Natural killer cell (primary cell): ENCODE results near the gene IL15. TPM values are rescaled to one million over a fixed set of nuclear protein-coding genes. Genes with fewer than 3 reads are reported as not detected.

ENCODE experiments used
- ATAC-seq, 3 donors: fragments of 150-1000 bp in 2 of 3; fragments of 200-7000 bp in 1 of 3; cut with Tn5 transposase; 1 replicate in 1 of 3; 2 replicates in 2 of 3; pipeline ENCODE4 v1.10.0; 2021; ENCODE audit warnings: mild to moderate bottlenecking in 2 of 3, moderate library complexity in 2 of 3
- DNase-seq, 2 donors: peaks; one replicate each; pipeline versions ENCODE4 v3.0.0 to v3.0.0-alpha.2; 2013 to 2021; ENCODE audit warnings: mixed read lengths in 1 of 2
- H3K27ac ChIP-seq: one replicate; pipeline ENCODE4 v1.5.1; 2013; ENCODE audit warnings: mild to moderate bottlenecking, low read length
- H3K27me3 ChIP-seq: one replicate; pipeline ENCODE4 v1.6.1; 2013; ENCODE audit warnings: low read length; ENCODE audit not compliant: control insufficient read depth, insufficient read depth
- H3K36me3 ChIP-seq: one replicate; pipeline ENCODE4 v1.6.1; 2013; ENCODE audit warnings: low read length; ENCODE audit not compliant: control insufficient read depth, insufficient read depth
- H3K4me1 ChIP-seq: one replicate; pipeline ENCODE4 v1.6.1; 2013; ENCODE audit warnings: low read length; ENCODE audit not compliant: control insufficient read depth, insufficient read depth
- H3K4me3 ChIP-seq: one replicate; pipeline ENCODE4 v1.5.1; 2013; ENCODE audit warnings: low read length
- H3K9me3 ChIP-seq: one replicate; pipeline ENCODE4 v1.6.1; 2013; ENCODE audit warnings: low read length; ENCODE audit not compliant: control insufficient read depth, insufficient read depth
- H3K27ac Mint-ChIP-seq, 2 donors: one replicate each; pipeline ENCODE4 v1.8.0; 2022; ENCODE audit warnings: mild to moderate bottlenecking in 2 of 2, mixed read lengths in 2 of 2, moderate library complexity in 1 of 2
- H3K27me3 Mint-ChIP-seq, 2 donors: one replicate each; pipeline ENCODE4 v1.8.0; 2022; ENCODE audit warnings: low read depth in 2 of 2, mixed read lengths in 2 of 2
- H3K36me3 Mint-ChIP-seq: one replicate; pipeline ENCODE4 v1.8.0; 2022; ENCODE audit warnings: mixed read lengths
- H3K4me1 Mint-ChIP-seq, 2 donors: one replicate each; pipeline ENCODE4 v1.8.0; 2022; ENCODE audit warnings: mixed read lengths in 2 of 2
- H3K4me3 Mint-ChIP-seq: one replicate; pipeline ENCODE4 v1.8.0; 2022; ENCODE audit warnings: mild to moderate bottlenecking, moderate library complexity, mixed read lengths
- H3K9me3 Mint-ChIP-seq, 2 donors: one replicate each; pipeline ENCODE4 v1.8.0; 2022; ENCODE audit warnings: mixed read lengths in 2 of 2
- intact Hi-C: fragments of 100-400 bp; cut with micrococcal nuclease; formaldehyde crosslinking; loops from one replicate; pipeline ENCODE4 v1.14.2; 2022
- total RNA-seq, 4 donors: library from RNA; stranded (reverse); fragments of 120-200 nt in 1 of 4; gene quantifications; one replicate each; pipeline versions ENCODE4 v1.2.3 to v1.2.4, GENCODE V29; 2013 to 2022
- TF ChIP-seq, protein P1 (sequence below): fragments of 200-600 bp; IDR thresholded peaks from one replicate; pipeline ENCODE4 v1.8.0; 2022; ENCODE audit warnings: antibody characterized with exemption

Gene IL15
- total RNA-seq, 3 donors from 2014 or later (not counting 1 experiment from before 2014, with no cell fraction given) = 6.0 to 8.1 (median 7.8) TPM

GRCh38 chr4:141721174-141721573 is 84.8 kb downstream of the IL15 start:
- H3K4me1 ChIP-seq = peaks cover 2% of the 10 kb centered on the region
- peaks cover 3% of the 10 kb centered on the region for H3K36me3 ChIP-seq
- ATAC-seq = no peak
- H3K4me1 Mint-ChIP-seq = peaks cover 14 to 23% of the 10 kb centered on the region in 2 donors
- H3K27me3 Mint-ChIP-seq = no peaks in the 10 kb centered on the region
- H3K36me3 Mint-ChIP-seq = no peaks in the 10 kb centered on the region
- no peaks in the 10 kb centered on the region for H3K9me3 ChIP-seq
- no peak for DNase-seq
- TF ChIP-seq, protein P1, sequence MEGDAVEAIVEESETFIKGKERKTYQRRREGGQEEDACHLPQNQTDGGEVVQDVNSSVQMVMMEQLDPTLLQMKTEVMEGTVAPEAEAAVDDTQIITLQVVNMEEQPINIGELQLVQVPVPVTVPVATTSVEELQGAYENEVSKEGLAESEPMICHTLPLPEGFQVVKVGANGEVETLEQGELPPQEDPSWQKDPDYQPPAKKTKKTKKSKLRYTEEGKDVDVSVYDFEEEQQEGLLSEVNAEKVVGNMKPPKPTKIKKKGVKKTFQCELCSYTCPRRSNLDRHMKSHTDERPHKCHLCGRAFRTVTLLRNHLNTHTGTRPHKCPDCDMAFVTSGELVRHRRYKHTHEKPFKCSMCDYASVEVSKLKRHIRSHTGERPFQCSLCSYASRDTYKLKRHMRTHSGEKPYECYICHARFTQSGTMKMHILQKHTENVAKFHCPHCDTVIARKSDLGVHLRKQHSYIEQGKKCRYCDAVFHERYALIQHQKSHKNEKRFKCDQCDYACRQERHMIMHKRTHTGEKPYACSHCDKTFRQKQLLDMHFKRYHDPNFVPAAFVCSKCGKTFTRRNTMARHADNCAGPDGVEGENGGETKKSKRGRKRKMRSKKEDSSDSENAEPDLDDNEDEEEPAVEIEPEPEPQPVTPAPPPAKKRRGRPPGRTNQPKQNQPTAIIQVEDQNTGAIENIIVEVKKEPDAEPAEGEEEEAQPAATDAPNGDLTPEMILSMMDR = no peak
- no peak overlapping the region for H3K27ac Mint-ChIP-seq
- intact Hi-C loops = no loop called here
- no peak overlapping the region for H3K4me3 Mint-ChIP-seq
- no peak overlapping the region for H3K27ac ChIP-seq
- H3K4me3 ChIP-seq = no peak overlapping the region
- no peaks in the 10 kb centered on the region for H3K27me3 ChIP-seq
- peaks cover 0 to 4% of the 10 kb centered on the region in 2 donors for H3K9me3 Mint-ChIP-seq

GRCh38 chr4:141724646-141725045 is 88.3 kb downstream of the IL15 start:
- Mint-ChIP-seq H3K9me3 (no peaks in the 10 kb centered on the region), H3K36me3 (no peaks in the 10 kb centered on the region), H3K27ac (no peak overlapping the region), H3K4me3 (no peak overlapping the region), H3K27me3 (no peaks in the 10 kb centered on the region), H3K4me1 (peaks cover 7 to 15% of the 10 kb centered on the region in 2 donors)
- no peak for DNase-seq
- intact Hi-C loops = no loop called here
- Histone ChIP-seq H3K27ac (no peak overlapping the region), H3K4me1 (no peaks in the 10 kb centered on the region), H3K36me3 (peaks cover 3% of the 10 kb centered on the region), H3K9me3 (no peaks in the 10 kb centered on the region), H3K4me3 (no peak overlapping the region), H3K27me3 (no peaks in the 10 kb centered on the region)
- TF ChIP-seq, protein P1 = no peak
- no peak for ATAC-seq

DNA sequence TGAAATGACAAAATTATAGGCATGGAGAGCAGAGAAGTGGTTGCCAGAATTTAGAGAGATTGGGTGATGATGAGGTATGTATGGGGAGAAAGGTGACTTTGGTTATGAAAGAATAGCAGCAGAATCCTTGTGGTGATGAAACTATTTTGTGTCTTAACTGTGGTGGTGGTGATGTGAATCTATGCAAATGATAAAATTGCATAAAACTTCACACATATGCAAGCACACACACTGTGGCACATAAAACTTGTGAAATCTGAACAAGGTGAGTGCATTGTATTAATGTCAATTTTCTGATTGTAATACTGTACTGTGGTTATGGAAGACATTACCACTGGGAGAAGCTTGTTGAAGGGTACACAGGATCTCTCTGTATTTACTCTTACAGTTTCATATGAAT is 91.0 kb downstream of the IL15 start:
- DNase-seq (no peak), ATAC-seq (no peak)
- no peak overlapping the region for H3K27ac ChIP-seq
- H3K4me1 ChIP-seq = no peaks in the 10 kb centered on the region
- Mint-ChIP-seq H3K36me3 (peaks cover 7% of the 10 kb centered on the region), H3K9me3 (no peaks in the 10 kb centered on the region), H3K4me1 (peaks cover 0 to 9% of the 10 kb centered on the region in 2 donors), H3K27ac (no peak overlapping the region), H3K27me3 (no peaks in the 10 kb centered on the region), H3K4me3 (no peak overlapping the region)
- intact Hi-C loops = no loop called here
- H3K27me3 ChIP-seq = no peaks in the 10 kb centered on the region
- TF ChIP-seq, protein P1 = no peak
- no peak overlapping the region for H3K4me3 ChIP-seq
- no peaks in the 10 kb centered on the region for H3K9me3 ChIP-seq
- peaks cover 15% of the 10 kb centered on the region for H3K36me3 ChIP-seq

DNA sequence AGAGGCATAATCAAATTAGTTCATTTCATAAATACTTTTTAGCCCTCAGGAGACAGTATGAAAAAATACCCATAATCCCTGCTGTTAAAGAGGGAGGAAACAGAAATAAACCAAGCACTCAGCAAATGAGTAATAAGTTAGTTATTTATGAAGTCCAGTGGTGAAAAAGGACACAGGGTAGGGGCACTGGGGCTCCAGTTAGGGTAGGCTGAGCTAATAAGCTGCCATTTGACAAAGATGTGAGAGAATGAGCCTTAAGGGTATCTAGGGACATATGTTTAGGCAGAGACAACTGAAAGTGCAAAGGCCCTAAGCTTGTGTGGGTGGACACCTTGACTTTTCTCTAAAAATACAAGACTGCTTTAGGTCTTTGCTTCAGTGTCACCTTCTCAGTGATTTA is 94.4 kb downstream of the IL15 start:
- intact Hi-C loops = no loop called here
- Mint-ChIP-seq H3K27me3 (no peaks in the 10 kb centered on the region), H3K4me1 (no peaks in the 10 kb centered on the region), H3K9me3 (peaks cover 0 to 3% of the 10 kb centered on the region in 2 donors), H3K36me3 (peaks cover 7% of the 10 kb centered on the region), H3K27ac (no peak overlapping the region), H3K4me3 (no peak overlapping the region)
- DNase-seq (no peak), ATAC-seq (no peak)
- no peaks in the 10 kb centered on the region for H3K4me1 ChIP-seq
- H3K4me3 ChIP-seq = no peak overlapping the region
- no peaks in the 10 kb centered on the region for H3K27me3 ChIP-seq
- TF ChIP-seq, protein P1 = no peak
- H3K27ac ChIP-seq = no peak overlapping the region
- peaks cover 15% of the 10 kb centered on the region for H3K36me3 ChIP-seq
- H3K9me3 ChIP-seq = no peaks in the 10 kb centered on the region
